MCF 10A (cell line): Measurements from ENCODE around the gene DNAJC15. TPM values are rescaled to one million over a fixed set of nuclear protein-coding genes. Genes with fewer than 3 reads are reported as not detected.
A peak's percentile ranks its signal among the peaks of the same experiment; 100 is the strongest.

ENCODE experiments used
- BruUV-seq: library from RNA; stranded (reverse); fragments of 400-500 nt; replicated peaks from 2 replicates; lab custom pipeline; 2021; lab: Mats Ljungman, UMichigan
- CTCF ChIA-PET: fragments of 300-600 bp; sonication (Branson Sonifier 250); formaldehyde crosslinking; extraction: SDS; loops from one replicate; lab custom pipeline; 2021; ENCODE audit warnings: antibody characterized with exemption, inconsistent platforms; lab: Yijun Ruan, JAX
- POLR2A ChIA-PET: fragments of 300-600, 350-650 bp; sonication (Branson Sonifier 250); formaldehyde crosslinking; extraction: SDS; loops from one replicate; lab custom pipeline; 2020; ENCODE audit warnings: antibody characterized with exemption, inconsistent platforms; lab: Yijun Ruan, JAX
- DNase-seq: peaks from one replicate; pipeline ENCODE4 v3.0.0-alpha.2; 2018; ENCODE audit not compliant: unreplicated experiment
- H3K27ac Mint-ChIP-seq: one replicate; pipeline ENCODE4 v1.8.0; 2022; ENCODE audit warnings: mild to moderate bottlenecking, low read depth, mixed read lengths; ENCODE audit not compliant: unreplicated experiment
- H3K27me3 Mint-ChIP-seq: one replicate; pipeline ENCODE4 v1.8.0; 2022; ENCODE audit warnings: mixed read lengths; ENCODE audit not compliant: insufficient read depth, unreplicated experiment
- H3K36me3 Mint-ChIP-seq: one replicate; pipeline ENCODE4 v1.8.0; 2022; ENCODE audit warnings: mild to moderate bottlenecking, moderate library complexity, mixed read lengths; ENCODE audit not compliant: insufficient read depth, unreplicated experiment
- H3K4me1 Mint-ChIP-seq: one replicate; pipeline ENCODE4 v1.8.0; 2022; ENCODE audit warnings: mixed read lengths; ENCODE audit not compliant: insufficient read depth, unreplicated experiment
- H3K4me3 Mint-ChIP-seq: one replicate; pipeline ENCODE4 v1.8.0; 2022; ENCODE audit warnings: mild to moderate bottlenecking, moderate library complexity, mixed read lengths; ENCODE audit not compliant: unreplicated experiment
- H3K9me3 Mint-ChIP-seq: one replicate; pipeline ENCODE4 v1.8.0; 2022; ENCODE audit warnings: mixed read lengths; ENCODE audit not compliant: unreplicated experiment
- intact Hi-C: fragments of 100-400 bp; cut with micrococcal nuclease; formaldehyde crosslinking; loops from 2 replicates; pipeline ENCODE4 v1.14.1; 2022
- total RNA-seq: library from RNA; stranded (reverse); gene quantifications from 2 replicates; pipeline ENCODE4 v1.2.3, GENCODE V29; 2022
- TF ChIP-seq, protein P1 (sequence below): fragments of 200-600 bp; IDR thresholded peaks from one replicate; pipeline ENCODE4 v1.8.0; 2022; ENCODE audit warnings: antibody characterized with exemption, mild to moderate bottlenecking; ENCODE audit not compliant: unreplicated experiment

DNAJC15 gene
- total RNA-seq, 1 experiment from 2014 or later, result 34.0 TPM

DNA sequence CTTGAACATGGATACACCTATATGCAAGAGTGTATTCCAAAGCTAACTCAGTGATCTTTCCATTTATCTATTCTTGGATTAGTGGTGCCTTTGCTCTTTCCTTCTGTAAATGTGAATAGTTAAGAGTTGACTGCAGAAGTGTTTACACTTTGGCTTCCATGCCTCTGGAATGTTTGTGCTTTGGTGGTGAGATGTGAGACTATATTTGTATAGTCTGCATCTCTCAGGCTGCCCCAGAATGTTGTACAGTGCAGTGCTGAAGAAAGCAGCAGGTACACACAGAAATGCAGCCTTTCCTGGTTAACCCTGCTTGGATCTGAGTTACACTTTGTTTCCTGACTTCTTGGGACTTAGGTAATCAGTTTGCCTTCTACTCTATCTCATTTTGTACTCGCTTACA lies 90.2 kb downstream of the DNAJC15 start:
- Mint-ChIP-seq H3K4me1 (peaks cover 6% of the 10 kb centered on the region), H3K27ac (no peak overlapping the region), H3K36me3 (peaks cover 4% of the 10 kb centered on the region), H3K4me3 (no peak overlapping the region), H3K27me3 (no peaks in the 10 kb centered on the region), H3K9me3 (no peaks in the 10 kb centered on the region)
- no TSS peak for BruUV-seq
- no peak for DNase-seq
- intact Hi-C loops, result no loop called here
- ChIA-PET CTCF (no interaction called here), POLR2A (no interaction called here)
- TF ChIP-seq, protein P1, sequence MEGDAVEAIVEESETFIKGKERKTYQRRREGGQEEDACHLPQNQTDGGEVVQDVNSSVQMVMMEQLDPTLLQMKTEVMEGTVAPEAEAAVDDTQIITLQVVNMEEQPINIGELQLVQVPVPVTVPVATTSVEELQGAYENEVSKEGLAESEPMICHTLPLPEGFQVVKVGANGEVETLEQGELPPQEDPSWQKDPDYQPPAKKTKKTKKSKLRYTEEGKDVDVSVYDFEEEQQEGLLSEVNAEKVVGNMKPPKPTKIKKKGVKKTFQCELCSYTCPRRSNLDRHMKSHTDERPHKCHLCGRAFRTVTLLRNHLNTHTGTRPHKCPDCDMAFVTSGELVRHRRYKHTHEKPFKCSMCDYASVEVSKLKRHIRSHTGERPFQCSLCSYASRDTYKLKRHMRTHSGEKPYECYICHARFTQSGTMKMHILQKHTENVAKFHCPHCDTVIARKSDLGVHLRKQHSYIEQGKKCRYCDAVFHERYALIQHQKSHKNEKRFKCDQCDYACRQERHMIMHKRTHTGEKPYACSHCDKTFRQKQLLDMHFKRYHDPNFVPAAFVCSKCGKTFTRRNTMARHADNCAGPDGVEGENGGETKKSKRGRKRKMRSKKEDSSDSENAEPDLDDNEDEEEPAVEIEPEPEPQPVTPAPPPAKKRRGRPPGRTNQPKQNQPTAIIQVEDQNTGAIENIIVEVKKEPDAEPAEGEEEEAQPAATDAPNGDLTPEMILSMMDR, result no peak

GRCh38 chr13:43114504-43114903 lies 91.1 kb downstream of the DNAJC15 start:
- Mint-ChIP-seq H3K27me3 (no peaks in the 10 kb centered on the region), H3K4me3 (no peak overlapping the region), H3K27ac (no peak overlapping the region), H3K9me3 (no peaks in the 10 kb centered on the region), H3K36me3 (no peaks in the 10 kb centered on the region), H3K4me1 (peaks cover 6% of the 10 kb centered on the region)
- DNase-seq, result no peak
- no TSS peak for BruUV-seq
- POLR2A ChIA-PET, result no interaction called here
- TF ChIP-seq, protein P1, result no peak
- CTCF ChIA-PET, result interaction anchor here (0.6 kb wide), 1 partner anchor 142 kb away, joined by 3 read pairs; no protein-coding TSS in a partner anchor
- intact Hi-C loops, result no loop called here

DNA sequence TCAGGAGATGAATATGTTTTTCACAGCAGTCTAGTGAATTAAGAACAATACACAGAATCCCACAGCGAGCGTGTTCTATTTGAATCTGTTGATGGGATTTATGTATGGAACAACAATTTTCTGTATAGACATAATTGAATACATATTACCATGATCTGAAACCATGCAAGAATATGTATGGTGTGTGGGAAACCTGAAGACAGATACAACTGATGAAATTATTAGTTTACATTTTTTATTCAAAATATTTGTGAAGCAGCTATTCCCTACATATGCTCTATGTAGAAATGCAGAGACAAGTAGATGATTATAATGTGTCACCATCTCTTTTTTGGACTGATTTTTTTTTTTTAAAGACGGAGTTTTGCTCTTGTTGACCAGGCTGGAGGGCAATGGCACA lies 91.8 kb downstream of the DNAJC15 start:
- no TSS peak for BruUV-seq
- no peak for DNase-seq
- H3K4me3 Mint-ChIP-seq, result no peak overlapping the region
- intact Hi-C loops, result no loop called here
- no peak overlapping the region for H3K27ac Mint-ChIP-seq
- no peaks in the 10 kb centered on the region for H3K9me3 Mint-ChIP-seq
- no peaks in the 10 kb centered on the region for H3K36me3 Mint-ChIP-seq
- peaks cover 6% of the 10 kb centered on the region for H3K4me1 Mint-ChIP-seq
- ChIA-PET CTCF (interaction anchor here (0.6 kb wide), 1 partner anchor 143 kb away, joined by 3 read pairs; no protein-coding TSS in a partner anchor), POLR2A (no interaction called here)
- no peaks in the 10 kb centered on the region for H3K27me3 Mint-ChIP-seq
- TF ChIP-seq, protein P1, result no peak

DNA sequence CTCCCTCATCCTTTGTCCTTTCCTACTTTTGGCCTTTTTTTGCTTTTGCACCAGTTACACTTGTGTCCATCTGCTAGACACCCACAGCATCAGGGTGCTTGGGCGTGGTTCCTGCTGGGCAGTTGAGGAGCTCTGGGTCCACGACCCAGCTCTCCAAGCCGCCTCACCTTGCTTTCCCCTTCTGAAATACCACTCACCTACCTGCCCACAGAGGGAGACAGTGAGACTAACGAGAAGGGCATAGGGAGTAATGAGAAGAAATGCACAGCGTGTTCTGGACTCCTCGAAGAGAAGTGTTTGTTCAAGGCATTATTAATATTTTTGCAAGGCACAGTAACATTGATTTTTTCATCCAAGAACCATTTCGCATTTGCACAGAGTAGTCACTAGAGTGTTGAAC lies 92.9 kb downstream of the DNAJC15 start:
- Mint-ChIP-seq H3K4me3 (no peak overlapping the region), H3K27ac (no peak overlapping the region), H3K9me3 (no peaks in the 10 kb centered on the region), H3K27me3 (no peaks in the 10 kb centered on the region), H3K4me1 (peaks cover 6% of the 10 kb centered on the region), H3K36me3 (no peaks in the 10 kb centered on the region)
- no TSS peak for BruUV-seq
- ChIA-PET CTCF (interaction anchor here (0.7 kb wide), 1 partner anchor 16 kb away, joined by 3 read pairs; no protein-coding TSS in a partner anchor), POLR2A (interaction anchor here (0.6 kb wide), 1 partner anchor 139 kb away, joined by 3 read pairs; no protein-coding TSS in a partner anchor)
- TF ChIP-seq, protein P1, result no peak
- intact Hi-C loops, result no loop called here
- peak; percentile 20 for DNase-seq
